OCI-M1 (cell line): ENCODE results near the gene DAGLB.
"Not testable (repeated sequence)": the region's sequence is repeated elsewhere in the genome, so short reads cannot be mapped to it uniquely, and the experiment has no call there.

Experiments used
- DNase-seq: peaks from one replicate; lab custom pipeline; 2025; lab: John Stamatoyannopoulos, UW

DAGLB gene

DNA sequence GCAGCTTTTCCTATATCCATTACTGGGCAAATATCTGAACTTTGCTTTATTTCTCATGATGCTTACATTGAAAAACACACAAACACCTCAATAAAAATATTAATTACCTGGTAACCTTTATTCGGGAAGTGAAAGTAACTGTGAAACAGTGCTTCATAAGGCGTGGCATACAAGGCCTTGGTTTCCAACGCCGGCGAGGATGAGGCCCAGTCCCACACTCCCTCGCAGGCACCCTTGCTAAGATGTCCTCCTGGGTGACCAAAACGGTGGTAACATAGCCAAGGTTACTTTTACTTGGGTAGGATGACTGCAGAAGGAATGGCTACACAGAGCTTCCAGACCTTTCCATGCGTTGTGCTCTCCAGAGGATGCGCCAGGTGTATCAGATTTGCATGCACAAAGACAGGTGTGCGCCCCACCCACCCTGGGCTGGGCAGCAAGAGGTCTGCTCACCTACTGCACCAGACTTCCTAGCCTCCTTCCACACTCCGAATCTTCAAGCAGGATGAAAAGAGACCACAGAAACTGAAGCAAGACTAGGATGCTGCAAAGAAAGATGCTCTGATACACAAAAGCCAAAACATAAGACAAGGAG, 13.3 kb upstream of the DAGLB start:
- DNase-seq: no peak

DNA sequence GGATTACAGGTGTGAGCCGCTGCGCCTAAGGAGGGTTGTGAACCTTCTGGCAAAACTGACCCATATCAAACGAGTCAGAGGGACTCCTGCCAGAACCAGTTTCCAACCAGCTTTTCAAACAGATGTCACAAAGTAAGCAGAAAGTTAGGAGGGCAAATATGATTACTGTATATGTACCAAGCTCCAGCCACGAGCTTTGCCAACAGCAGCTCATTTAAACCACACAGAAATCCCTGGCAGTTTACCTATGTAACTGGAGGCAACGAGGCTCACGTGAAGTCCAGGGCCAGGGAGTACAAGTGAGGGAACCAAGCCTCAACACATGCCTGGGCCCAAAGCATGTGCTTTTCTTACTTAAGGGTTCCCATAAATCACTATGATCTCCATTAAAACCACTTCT, 12.5 kb upstream of the DAGLB start:
- no peak for DNase-seq

DNA sequence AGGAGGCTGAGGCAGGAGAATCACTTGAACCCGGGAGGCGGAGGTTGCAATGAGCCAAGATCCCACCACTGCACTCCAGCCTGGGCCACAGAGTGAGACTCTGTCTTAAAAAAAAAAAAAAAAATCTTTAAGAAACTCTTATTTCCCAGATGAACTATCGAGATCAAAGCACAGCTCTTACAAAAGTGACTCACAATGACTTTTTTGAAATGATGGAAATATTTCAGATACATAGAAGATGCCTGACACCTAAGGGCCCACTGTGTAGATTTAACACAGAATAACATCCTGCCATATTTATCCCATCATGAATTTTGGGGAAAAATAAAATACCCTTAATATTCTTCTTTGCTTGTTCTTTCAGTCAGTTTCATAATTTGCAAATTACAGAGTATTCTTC, 10.9 kb upstream of the DAGLB start:
- not testable (repeated sequence) for DNase-seq

DNA sequence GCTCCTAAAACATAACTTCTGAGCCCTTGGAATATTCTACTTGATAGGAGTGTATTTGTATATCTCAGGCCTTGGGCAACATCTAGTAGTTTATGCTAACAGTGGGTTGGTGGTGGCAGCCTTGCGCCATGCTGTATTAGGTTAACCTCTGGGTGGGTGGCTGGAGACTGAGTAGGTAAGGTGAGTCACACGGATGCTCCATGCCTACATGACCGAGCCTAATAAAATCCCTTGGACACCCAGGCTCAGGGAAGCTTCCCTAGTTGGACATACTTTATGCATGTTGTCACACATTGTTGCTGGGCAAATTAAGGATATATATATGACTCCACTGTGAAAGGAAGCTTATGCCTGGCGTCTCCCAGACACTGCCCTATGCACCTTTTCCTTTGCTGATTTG, 6.0 kb upstream of the DAGLB start:
- DNase-seq: no peak

DNA sequence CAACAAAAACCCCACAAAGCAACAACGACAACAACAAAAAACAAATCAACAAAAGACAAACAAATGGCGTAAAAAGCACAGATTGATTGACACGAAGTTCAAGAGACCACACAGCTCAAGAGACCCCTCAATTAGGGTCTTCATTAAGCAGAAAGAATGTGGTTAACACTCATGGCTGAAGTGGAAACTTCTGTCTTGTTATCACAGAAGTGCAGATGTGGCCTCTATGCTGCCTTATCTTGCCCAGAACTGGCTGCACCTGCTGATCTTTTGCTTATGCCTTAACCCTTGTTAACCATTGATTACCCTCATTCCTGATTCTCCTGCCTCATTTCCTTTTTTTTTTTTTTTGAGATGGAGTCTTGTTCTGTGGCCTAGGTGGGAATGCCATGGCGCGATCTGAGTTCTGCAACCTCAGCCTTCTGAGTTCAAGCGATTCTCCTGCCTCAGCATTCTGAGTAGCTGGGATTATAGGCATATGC, 3.5 kb upstream of the DAGLB start:
- DNase-seq: peak; percentile 72

DNA sequence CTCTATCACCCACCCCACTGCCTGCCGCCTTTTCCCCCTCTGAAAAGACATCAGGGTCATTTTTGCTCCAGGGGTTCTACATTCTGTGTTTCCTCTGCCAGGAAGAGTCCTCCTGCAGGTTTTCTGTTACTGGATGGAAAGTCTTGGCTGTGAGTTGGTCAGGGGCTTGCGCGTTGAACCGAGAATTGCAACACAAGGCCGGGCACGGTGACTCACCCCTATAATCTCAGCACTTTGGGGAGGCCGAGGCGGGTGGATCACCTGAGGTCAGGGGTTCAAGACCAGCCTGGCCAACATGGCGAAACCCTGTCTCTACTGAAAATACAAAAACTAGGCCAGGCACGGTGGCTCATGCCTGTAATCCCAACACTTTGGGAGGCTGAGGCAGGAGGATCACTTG, 2.8 kb upstream of the DAGLB start:
- not testable (repeated sequence) for DNase-seq

DNA sequence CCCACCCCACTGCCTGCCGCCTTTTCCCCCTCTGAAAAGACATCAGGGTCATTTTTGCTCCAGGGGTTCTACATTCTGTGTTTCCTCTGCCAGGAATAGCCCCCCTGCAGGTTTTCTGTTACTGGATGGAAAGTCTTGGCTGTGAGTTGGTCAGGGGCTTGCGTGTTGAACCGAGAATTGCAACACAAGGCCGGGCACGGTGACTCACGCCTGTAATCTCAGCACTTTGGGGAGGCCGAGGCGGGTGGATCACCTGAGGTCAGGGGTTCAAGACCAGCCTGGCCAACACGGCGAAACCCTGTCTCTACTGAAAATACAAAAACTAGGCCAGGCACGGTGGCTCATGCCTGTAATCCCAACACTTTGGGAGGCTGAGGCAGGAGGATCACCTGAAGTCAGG, 2.1 kb upstream of the DAGLB start:
- DNase-seq: not testable (repeated sequence)

DNA sequence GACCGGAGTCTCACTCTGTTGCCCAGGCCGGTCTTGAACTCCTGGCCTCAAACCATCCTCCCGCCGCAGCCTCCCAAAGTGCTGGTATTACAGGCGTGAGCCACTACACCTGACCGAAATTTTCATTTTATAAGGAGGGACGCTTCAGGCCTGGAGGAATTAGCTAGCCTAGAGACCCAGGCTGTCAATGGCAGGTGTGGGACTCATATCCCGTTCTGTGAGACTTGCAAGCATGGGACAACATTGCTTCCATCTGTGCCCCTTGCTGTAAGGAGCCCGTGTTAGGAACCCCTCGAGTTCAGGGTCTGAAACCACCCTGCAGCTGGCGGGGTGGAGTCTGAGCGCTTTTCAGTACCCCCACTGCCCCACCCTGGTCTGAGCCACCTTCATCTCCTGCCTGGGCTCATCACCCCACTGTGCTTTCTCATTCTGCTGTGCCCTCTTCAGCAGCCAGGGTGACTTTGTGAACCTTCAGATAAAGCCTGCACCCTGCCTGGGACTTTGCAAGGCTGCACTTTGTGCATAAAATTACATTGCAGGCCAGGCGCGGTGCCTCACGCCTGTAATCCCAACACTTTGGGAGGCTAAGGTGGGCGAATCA, 1.3 kb upstream of the DAGLB start:
- no peak for DNase-seq

DNA sequence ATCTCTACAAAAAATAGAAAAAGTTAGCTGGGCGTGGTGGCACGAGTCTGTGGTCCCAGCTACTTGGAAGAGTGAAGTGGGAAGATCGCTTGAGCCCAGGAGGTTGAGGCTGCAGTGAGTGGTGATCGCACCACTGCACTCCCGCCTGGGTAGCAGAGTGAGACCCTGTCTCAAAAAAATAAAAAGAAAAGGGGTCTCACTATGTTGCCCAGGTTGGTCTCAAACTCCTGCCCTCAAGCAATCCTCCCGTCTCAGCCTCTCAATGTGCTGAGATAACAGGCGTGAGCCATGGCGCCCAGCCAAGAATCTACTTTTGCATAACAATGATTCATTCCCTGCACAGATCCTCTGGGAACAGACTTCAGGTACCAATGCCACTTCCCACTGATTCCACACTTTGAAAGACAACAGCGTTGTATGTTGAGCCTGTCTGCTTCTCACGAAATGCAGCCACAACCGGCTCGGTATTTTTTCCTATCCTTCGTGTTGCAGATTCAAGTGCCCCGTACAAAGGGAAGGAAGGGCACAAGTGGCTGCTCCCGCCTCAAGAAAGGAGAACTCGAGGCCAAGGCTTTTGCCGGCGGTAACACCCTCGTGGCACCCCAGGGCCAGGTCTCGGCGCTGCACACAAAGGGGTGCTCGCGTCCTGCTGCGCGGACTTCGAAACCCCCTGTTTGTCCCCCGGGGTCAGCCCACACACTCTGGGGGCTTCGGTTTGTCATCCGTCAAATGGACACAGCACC, 745 bp downstream of the DAGLB start:
- DNase-seq: peak; percentile 85

DNA sequence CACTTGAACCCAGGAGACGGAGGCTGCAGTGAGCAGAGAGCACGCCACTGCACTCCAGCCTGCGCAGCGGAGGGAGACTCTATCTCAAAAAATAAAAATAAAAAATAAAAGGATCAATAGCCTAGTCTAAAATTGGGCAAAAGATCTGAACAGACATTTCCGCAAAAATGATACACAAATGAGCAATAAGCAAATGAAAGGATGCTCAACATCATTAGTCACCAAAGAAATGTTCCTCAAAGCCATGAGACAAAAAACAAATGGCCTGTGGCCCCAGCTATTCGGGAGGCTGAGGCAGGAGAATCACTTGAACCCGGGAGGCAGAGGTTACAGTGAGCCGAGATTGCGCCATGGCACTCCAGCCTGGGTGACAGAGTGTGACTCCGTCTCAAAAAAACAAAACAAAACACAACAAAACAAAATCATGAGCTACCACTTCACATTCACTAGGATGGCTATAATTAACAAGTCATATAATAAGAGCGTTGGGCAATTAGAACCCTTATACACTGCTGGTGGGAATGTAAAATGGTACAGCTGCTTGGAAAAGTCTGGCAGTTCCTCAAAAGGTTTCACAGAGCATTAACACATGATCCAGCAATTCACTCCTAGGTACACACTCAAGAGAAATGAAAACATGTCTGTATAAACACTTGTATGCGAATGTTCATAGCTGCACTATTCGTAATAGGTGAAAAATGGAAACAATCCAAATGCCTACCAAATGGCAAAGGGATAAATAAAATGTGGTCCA, 3.1 kb downstream of the DAGLB start:
- DNase-seq: no peak

DNA sequence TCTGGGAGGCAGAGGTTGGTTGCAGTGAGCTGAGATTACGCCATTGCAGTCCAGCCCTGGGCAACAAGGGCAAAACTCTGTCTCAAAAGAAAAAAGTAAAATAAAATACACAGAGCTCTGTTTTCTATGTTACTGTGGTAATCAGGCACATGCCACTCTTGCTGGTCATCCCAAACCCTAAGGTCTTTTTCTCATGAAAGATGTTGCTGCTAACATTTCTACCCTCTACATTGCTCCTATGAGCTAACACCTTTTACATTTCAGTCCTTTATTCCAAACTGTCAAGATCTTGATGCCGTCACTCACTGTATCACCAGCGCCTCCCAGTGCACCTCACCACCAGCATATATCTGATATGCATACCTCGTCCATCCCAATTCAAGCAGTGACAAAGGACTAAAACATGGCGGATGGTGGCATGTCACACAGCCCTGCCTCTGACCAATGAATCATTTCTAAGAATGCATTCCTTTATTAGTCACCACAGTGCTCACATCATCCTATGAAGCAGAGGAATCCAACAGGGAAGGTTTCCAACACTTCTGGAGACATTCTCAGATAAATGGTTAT, 4.3 kb downstream of the DAGLB start:
- no peak for DNase-seq

DNA sequence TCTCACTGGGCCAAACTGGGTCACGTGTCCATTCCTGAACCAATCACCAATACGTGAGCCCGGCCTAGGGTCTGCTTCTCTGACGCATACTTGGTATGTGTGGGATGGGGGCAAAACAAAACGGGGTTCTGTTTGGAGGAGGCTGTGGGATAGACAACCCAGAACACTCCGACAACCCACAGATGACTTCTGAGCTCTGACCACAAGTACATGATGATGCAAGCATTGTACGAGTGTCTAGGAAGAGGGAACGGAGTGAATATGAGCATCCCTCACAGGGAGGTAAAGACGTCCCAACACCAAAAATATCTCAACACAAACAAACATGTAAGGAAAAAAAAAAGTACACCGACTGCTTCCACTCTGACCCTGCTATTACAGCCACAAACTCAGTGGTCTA, 5.6 kb downstream of the DAGLB start:
- DNase-seq: no peak

DNA sequence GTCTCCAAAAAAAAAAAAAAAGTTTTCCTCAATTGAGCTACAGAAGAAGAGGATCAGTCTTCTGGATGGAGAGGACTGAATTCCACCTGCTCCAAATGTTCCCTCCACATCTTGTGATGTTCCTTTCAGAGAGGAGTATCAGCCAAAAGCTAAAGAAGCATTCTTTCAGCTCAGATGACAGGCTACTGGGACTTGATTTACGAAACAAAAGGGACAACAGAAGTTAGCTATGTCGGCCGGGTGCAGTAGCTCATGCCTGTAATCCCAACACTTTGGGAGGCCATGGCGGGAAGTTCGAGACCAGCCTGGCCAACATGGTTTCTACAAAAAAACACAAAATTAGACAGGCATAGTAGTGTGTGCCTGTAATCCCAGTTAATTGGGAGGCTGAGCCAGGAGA, 7.4 kb downstream of the DAGLB start:
- DNase-seq: no peak

DNA sequence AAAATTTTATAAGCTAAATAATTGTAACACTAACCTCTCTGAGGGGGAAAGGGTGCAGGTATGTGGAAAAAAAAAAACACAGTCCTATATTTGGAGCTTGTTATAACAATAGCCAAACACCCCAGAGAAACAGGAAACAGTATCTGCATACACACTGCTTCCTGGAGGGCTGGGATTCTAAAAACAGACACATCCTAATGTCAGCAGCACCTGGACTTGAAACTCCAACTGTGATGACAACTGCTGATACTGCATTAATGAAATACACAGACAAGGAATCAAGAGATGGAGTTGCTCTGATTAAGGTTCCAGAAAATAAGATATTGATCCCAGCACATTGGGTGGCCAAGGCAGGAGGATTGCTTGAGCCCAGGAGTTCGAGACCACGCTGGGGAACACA, 9.3 kb downstream of the DAGLB start:
- no peak for DNase-seq

DNA sequence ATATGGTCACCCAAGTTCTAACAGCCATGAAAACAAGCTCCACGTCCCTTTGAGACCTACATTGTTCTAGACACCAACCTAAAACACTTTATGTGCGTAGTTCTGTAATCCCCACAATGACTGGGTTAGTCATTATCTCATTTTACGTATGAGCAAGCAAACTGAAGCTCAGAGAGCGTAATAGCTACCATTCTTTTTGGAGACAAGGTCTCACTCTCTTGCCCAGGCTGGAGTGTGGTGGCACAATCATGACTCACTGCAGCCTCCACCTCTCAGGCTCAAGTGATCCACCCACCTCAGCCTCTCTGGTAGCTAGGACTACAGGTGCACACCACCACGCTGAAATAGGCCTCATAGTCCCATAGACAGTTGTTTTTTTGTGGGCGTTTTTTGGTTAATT, 10.5 kb downstream of the DAGLB start:
- DNase-seq: no peak

DNA sequence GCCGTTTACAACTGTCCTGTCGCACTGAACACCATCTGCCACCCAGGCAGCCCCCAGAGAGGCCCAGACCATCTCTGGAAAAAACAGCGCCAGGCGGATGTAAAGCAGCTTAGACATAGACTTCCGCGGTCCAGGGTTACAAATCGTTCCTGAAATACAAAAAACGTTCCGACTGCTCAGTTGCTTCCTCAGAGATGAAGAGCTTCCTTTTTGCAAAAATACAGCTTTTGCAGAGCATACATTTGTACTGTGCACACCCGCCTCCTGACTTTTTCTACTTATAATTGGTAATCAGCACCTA, 11.4 kb downstream of the DAGLB start:
- DNase-seq: no peak

DNA sequence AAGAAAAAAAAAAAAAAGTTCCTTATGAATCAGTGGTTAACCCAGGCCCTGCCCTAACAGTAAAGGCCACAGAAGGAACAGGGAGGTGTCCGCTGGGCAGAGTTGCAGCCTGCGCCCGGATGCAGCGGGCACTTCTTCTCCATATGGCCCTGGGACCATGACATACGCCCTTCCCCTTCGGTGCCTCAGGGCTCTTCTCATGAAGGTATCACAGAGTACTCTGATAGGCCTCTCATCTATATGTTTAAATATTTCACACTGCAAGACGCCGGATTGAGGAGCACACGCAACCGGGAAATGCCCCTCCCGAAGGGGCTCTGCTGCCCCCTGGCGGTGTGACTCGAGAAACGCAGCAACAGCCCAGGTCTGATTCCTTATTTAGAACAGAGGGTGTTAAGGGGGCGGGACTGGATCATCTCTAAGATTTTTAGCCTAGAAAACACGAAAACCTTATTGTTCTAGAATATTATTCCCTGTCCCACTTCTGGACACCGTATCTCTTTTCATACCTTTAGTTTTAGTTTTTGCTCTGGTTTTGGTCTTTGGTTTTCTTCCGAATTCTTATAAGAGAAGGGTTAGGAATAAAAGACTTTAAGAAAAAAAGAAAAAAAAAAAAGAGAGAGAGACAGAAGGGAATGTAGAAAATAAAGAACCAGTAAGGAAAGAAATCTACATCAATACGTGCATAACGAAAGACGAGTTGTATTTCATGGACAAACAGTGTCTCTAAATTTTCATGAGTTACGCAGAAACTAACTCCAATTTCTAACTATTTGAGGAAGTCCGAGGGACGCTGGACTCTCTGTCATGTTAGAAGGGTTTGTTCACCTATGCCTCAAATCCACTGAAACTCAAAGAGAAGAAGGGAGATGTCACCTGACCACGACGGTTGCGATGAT, 12.0 kb downstream of the DAGLB start:
- DNase-seq: peak; percentile 88

DNA sequence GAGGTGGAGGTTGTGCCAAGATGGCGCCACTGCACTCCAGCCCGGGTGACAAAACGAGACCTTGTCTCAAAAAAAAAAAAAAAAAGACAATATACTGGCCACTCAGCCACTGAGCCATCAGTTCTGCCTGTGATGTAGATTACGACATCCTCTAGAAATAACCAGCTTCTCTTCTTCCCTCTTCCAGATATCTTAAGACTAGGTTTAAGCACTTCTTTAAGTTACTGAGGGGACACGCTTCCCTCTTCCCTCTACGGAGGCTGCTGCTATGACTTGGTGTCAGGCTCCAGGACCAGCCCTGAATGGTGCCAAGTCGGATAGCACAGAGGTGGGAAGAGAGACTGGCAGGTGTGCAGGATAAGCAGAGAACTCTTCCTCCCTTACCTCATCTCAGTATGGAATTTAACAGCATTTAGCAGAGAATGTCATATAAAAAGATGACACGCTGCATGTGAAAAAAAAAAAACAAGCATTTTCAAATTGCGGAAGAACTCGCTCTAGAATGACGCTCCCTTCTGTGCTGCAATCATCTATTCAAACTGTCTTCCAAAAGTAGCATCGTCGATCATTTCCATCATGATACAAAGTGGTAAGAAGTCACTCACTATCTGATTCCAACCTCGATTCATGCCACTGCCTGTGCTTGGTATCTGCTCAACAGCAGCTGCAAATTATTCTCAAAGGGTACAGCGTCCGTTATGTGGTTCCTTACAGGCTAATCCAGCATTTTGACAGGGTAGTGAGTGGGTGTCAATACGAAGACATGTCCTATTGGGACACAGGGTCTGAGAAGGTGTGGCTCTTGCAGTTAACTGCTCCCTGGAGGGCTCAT, 13.8 kb downstream of the DAGLB start:
- DNase-seq: no peak

DNA sequence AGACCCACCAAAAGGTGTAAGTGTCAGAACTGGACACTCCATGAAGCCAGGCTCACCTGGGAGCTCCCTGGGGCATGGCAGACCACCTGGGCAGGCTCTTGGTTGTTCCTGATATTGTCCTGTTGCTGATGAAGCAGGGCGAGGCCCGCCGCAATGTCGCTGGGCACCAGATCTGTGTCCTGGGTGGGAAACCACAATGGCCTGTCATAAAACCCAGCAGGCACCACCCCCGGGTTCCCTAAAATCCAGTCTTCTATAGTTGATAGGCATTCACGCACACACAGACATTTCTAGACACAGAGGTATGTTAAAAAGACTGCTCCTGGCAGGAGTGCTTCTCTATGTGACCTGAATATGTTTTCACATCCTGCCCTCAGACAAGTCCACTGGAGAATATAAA, 15.0 kb downstream of the DAGLB start:
- DNase-seq: no peak

DNA sequence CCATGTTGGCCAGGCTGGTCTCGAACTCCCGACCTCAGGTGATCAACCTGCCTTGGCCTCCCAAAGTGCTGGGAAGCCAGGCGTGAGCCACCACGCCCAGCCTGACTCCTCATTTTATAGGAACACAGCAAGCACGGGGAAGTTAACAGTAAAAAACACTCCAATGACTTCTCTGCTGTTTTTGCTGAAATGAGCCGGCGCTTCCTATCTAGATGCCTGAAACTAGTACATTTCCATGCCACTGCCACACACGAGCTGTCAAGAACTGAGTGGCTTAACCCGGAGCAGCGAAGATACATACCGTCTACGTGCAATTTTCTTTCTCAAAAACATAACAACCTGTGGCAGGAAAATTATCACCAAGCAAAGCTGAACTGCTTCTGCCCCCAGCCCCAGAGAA, 16.8 kb downstream of the DAGLB start:
- no peak for DNase-seq
